HCT116 (cell line): ENCODE data around the gene TMEM186.

Experiments
- CEBPB ChIP-seq: IDR thresholded peaks from 2 replicates; pipeline ENCODE4 v1.6.1; 2012; ENCODE audit warnings: low read depth
- EGR1 ChIP-seq: IDR thresholded peaks from 2 replicates; pipeline ENCODE4 v1.6.1; 2012; ENCODE audit warnings: low read depth
- EZH2 ChIP-seq: fragments of 200-600 bp; sonication (generic); IDR thresholded peaks from 2 replicates; pipeline ENCODE4 v1.6.1; 2017; ENCODE audit warnings: antibody characterized with exemption, mixed run types
- POLR2A ChIP-seq: IDR thresholded peaks from 2 replicates; pipeline ENCODE4 v1.7.0; 2011; ENCODE audit warnings: borderline replicate concordance; ENCODE audit not compliant: insufficient read depth, insufficient read length; ENCODE audit errors: extremely low read depth
- SIN3A ChIP-seq: IDR thresholded peaks from 2 replicates; pipeline ENCODE4 v1.6.1; 2012; ENCODE audit warnings: low read depth
- SP1 ChIP-seq: IDR thresholded peaks from 2 replicates; pipeline ENCODE4 v1.6.1; 2012; ENCODE audit warnings: low read depth
- TCF7L2 ChIP-seq: IDR thresholded peaks from 2 replicates; pipeline ENCODE4 v1.7.0; 2011; ENCODE audit warnings: borderline replicate concordance, inconsistent platforms; ENCODE audit not compliant: insufficient read depth, insufficient read length; ENCODE audit errors: extremely low read depth
- TF ChIP-seq, protein P1 (sequence below), 3 experiments: fragments of 200-600 bp in 1 of 3; sonication (generic) in 1 of 3; IDR thresholded peaks in 2 of 3; conservative IDR thresholded peaks in 1 of 3; 2 replicates each; pipeline ENCODE4 v1.5.1; 2012 to 2017; ENCODE audit warnings: low read depth in 2 of 3, low read length in 2 of 3, antibody characterized with exemption in 1 of 3, borderline replicate concordance in 1 of 3, control low read depth in 1 of 3, mild to moderate bottlenecking in 1 of 3, mixed read lengths in 1 of 3, mixed run types in 1 of 3, moderate library complexity in 1 of 3; ENCODE audit not compliant: insufficient read depth in 1 of 3
- TF ChIP-seq, protein P2 (sequence below): IDR thresholded peaks from 2 replicates; pipeline ENCODE4 v1.6.1; 2012
- TF ChIP-seq, protein P3 (sequence below): IDR thresholded peaks from 2 replicates; pipeline ENCODE4 v1.6.1; 2012; ENCODE audit warnings: low read depth

DNA sequence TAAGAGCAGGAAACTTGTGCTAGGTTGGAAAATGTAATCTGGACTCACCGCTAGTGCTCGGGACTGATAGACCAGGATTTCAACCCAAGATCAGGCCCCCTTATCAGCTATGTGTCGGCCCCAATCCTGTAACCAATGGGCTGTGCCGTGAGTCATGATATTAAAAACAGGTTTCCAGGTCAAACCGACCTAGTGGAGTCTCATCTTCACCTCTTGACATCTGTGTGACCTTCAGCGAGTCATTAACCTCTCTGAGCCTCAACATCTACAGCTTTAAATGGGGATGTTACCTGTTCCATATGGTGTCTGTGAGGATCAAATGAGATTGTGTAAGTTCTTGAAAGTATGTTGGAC lies 712 bp upstream of the TMEM186 start:
- TF ChIP-seq CEBPB (no peak), EZH2 (no peak), EGR1 (no peak), SP1 (no peak), SIN3A (no peak), TCF7L2 (no peak), POLR2A (no peak)
- TF ChIP-seq, protein P1, sequence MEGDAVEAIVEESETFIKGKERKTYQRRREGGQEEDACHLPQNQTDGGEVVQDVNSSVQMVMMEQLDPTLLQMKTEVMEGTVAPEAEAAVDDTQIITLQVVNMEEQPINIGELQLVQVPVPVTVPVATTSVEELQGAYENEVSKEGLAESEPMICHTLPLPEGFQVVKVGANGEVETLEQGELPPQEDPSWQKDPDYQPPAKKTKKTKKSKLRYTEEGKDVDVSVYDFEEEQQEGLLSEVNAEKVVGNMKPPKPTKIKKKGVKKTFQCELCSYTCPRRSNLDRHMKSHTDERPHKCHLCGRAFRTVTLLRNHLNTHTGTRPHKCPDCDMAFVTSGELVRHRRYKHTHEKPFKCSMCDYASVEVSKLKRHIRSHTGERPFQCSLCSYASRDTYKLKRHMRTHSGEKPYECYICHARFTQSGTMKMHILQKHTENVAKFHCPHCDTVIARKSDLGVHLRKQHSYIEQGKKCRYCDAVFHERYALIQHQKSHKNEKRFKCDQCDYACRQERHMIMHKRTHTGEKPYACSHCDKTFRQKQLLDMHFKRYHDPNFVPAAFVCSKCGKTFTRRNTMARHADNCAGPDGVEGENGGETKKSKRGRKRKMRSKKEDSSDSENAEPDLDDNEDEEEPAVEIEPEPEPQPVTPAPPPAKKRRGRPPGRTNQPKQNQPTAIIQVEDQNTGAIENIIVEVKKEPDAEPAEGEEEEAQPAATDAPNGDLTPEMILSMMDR (IDR thresholded peaks at IDR 0.05 in 2 of 3, conservative IDR thresholded peaks at IDR 0.05 in 1 of 3; ENCODE audit: borderline replicate concordance in 1 of 3, insufficient read depth in 1 of 3, low read depth in 2 of 3, low read length in 2 of 3): no peak
- TF ChIP-seq, protein P2, sequence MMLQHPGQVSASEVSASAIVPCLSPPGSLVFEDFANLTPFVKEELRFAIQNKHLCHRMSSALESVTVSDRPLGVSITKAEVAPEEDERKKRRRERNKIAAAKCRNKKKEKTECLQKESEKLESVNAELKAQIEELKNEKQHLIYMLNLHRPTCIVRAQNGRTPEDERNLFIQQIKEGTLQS: no peak
- TF ChIP-seq, protein P3, sequence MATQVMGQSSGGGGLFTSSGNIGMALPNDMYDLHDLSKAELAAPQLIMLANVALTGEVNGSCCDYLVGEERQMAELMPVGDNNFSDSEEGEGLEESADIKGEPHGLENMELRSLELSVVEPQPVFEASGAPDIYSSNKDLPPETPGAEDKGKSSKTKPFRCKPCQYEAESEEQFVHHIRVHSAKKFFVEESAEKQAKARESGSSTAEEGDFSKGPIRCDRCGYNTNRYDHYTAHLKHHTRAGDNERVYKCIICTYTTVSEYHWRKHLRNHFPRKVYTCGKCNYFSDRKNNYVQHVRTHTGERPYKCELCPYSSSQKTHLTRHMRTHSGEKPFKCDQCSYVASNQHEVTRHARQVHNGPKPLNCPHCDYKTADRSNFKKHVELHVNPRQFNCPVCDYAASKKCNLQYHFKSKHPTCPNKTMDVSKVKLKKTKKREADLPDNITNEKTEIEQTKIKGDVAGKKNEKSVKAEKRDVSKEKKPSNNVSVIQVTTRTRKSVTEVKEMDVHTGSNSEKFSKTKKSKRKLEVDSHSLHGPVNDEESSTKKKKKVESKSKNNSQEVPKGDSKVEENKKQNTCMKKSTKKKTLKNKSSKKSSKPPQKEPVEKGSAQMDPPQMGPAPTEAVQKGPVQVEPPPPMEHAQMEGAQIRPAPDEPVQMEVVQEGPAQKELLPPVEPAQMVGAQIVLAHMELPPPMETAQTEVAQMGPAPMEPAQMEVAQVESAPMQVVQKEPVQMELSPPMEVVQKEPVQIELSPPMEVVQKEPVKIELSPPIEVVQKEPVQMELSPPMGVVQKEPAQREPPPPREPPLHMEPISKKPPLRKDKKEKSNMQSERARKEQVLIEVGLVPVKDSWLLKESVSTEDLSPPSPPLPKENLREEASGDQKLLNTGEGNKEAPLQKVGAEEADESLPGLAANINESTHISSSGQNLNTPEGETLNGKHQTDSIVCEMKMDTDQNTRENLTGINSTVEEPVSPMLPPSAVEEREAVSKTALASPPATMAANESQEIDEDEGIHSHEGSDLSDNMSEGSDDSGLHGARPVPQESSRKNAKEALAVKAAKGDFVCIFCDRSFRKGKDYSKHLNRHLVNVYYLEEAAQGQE: no peak
